Esophagus squamous epithelium (tissue), 4 donors: Measurements from ENCODE around the gene DCAF5.

Experiments used
- CTCF ChIP-seq, 6 experiments: fragments of 450-650 bp in 4 of 6; fragments of 200-600 bp in 2 of 6; sonication (generic) in 2 of 6; IDR thresholded peaks; one replicate each; pipeline ENCODE4 v1.5.1; 2016 to 2019; ENCODE audit warnings: antibody characterized with exemption in 6 of 6, mild to moderate bottlenecking in 4 of 6, moderate library complexity in 4 of 6
- POLR2A ChIP-seq, 4 donors: fragments of 450-650 bp; IDR thresholded peaks; one replicate each; pipeline ENCODE4 v1.6.1; 2017; ENCODE audit warnings: antibody characterized with exemption in 4 of 4, mild to moderate bottlenecking in 4 of 4, moderate library complexity in 3 of 4

DNA sequence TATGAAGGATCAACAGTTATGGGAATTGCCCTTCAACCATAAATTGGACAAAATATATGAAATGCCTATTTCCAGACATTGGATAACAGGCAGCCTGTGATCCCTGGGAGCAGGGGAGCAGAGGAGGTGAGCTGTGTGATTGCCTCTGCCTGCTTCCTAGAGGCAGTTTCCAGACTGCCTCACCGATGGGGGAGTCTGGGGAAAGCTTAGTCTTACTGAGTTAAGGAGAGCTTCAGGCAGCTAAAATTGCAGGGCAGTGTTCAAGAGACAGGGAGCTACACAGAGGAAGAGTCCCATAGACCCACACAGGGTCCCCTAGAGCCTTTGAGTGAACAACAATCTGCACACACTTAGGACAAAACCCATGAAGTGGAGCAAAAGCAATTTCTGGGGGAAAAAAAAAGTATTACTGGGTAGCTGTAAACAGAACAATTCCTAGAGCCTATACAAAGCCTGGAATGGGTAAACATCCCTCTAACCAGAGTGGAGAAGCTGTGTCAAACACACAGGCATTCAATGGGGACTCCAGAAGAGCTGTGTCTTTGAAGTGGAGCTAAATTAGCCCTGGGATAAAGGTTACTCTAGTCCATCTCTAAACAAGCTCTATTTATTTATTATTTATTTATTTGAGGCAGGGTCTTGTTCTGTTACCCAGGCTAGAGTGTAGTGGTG lies 125.5 kb downstream of the DCAF5 start:
- TF ChIP-seq CTCF (IDR thresholded peaks at IDR 0.05) = no peak
- TF ChIP-seq POLR2A (IDR thresholded peaks at IDR 0.05) = no peak
